ENCODE results near the gene UHRF2. TPM values are rescaled to one million over a fixed set of nuclear protein-coding genes. Genes with fewer than 3 reads are reported as not detected.
"Not testable (repeated sequence)": the region's sequence is repeated elsewhere in the genome, so short reads cannot be mapped to it uniquely, and the experiment has no call there.

The UHRF2 gene
- total RNA-seq, 1 experiment from 2014 or later = 45.2 TPM

- Histone ChIP-seq H3K79me1 (ENCODE audit: insufficient read depth, low read depth, low read length, poor library complexity, severe bottlenecking) (peaks cover 8% of the 10 kb centered on the region), H3T11ph (ENCODE audit: low read length) (no peak overlapping the region), H2BK15ac (ENCODE audit: low read depth, low read length) (no peak overlapping the region), H3K14ac (ENCODE audit: insufficient read depth, low read length) (no peak overlapping the region), H4K20me1 (ENCODE audit: control insufficient read depth, insufficient read depth, insufficient read length) (no peaks in the 10 kb centered on the region), H3K4me1 (ENCODE audit: insufficient read depth, low read length) (no peaks in the 10 kb centered on the region), H2BK5ac (ENCODE audit: insufficient read length, low read length) (no peak overlapping the region), H3K9ac (ENCODE audit: extremely low read depth, insufficient read length, low read length) (no peak overlapping the region), H3K79me2 (ENCODE audit: insufficient read depth, low read length) (peaks cover 7% of the 10 kb centered on the region; the same call in 1 of the 2 replicates), H3K4ac (ENCODE audit: low read depth, low read length) (no peak overlapping the region), H3K56ac (ENCODE audit: insufficient read length, low read depth, low read length) (no peak overlapping the region), H2BK120ac (ENCODE audit: low read depth, low read length, poor library complexity, severe bottlenecking) (no peak overlapping the region), H3K27me3 (ENCODE audit: insufficient read depth, low read length) (no peaks in the 10 kb centered on the region), H3K18ac (ENCODE audit: insufficient read length, low read depth, low read length) (no peak overlapping the region), H2AFZ (ENCODE audit: low read length) (no peak overlapping the region), H4K5ac (ENCODE audit: insufficient read length, low read depth, low read length) (no peak overlapping the region), H2AK5ac (ENCODE audit: insufficient read length, low read length) (no peak overlapping the region), H3K4me2 (ENCODE audit: insufficient read depth, insufficient read length, low read length) (no peak overlapping the region), H3K9me3 (ENCODE audit: control insufficient read depth, low read depth, low read length) (no peaks in the 10 kb centered on the region), H4K91ac (ENCODE audit: insufficient read length, low read depth, low read length) (no peak overlapping the region), H3K23ac (ENCODE audit: insufficient read length, low read depth, low read length) (no peak overlapping the region), H4K8ac (replicated peaks; ENCODE audit: insufficient read length, low read depth, low read length) (no peak overlapping the region), H2BK20ac (ENCODE audit: low read depth, low read length, poor library complexity, severe bottlenecking) (no peak overlapping the region), H3K27ac (ENCODE audit: insufficient read length, low read depth, low read length) (no peak overlapping the region), H3K23me2 (ENCODE audit: insufficient read length, low read depth, low read length, poor library complexity, severe bottlenecking) (no peaks in the 10 kb centered on the region), H2BK12ac (ENCODE audit: insufficient read length, low read depth, low read length) (no peak overlapping the region)
- H3K4me1 Mint-ChIP-seq = peaks cover 23 to 25% of the 10 kb centered on the region in 2 experiments
- TF ChIP-seq, protein P1, sequence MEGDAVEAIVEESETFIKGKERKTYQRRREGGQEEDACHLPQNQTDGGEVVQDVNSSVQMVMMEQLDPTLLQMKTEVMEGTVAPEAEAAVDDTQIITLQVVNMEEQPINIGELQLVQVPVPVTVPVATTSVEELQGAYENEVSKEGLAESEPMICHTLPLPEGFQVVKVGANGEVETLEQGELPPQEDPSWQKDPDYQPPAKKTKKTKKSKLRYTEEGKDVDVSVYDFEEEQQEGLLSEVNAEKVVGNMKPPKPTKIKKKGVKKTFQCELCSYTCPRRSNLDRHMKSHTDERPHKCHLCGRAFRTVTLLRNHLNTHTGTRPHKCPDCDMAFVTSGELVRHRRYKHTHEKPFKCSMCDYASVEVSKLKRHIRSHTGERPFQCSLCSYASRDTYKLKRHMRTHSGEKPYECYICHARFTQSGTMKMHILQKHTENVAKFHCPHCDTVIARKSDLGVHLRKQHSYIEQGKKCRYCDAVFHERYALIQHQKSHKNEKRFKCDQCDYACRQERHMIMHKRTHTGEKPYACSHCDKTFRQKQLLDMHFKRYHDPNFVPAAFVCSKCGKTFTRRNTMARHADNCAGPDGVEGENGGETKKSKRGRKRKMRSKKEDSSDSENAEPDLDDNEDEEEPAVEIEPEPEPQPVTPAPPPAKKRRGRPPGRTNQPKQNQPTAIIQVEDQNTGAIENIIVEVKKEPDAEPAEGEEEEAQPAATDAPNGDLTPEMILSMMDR (conservative IDR thresholded peaks at IDR 0.05) = no peak
- no peak overlapping the region for H3K4me3 Mint-ChIP-seq
- H3K9me3 Mint-ChIP-seq = no peaks in the 10 kb centered on the region
- no peak overlapping the region; a peak in 1 of 7 replicates for H3K27ac Mint-ChIP-seq
- H3K27me3 Mint-ChIP-seq (ENCODE audit: low read depth) = no peaks in the 10 kb centered on the region
- WGBS (ENCODE audit: extremely low coverage, insufficient read length, low lambda C conversion rate) = no CpG with 5 or more reads among the region's 5 CpGs
- DNase-seq = no peak
- peaks cover 5 to 12% (median 7%) of the 10 kb centered on the region in 3 experiments; a peak in 5 of 7 replicates for H3K36me3 Mint-ChIP-seq (ENCODE audit: insufficient read depth in 1 of 3, low read depth in 3 of 3)
Measured at GRCh38 chr9:6450641-6451375, 37.8 kb downstream of the UHRF2 start.

DNA sequence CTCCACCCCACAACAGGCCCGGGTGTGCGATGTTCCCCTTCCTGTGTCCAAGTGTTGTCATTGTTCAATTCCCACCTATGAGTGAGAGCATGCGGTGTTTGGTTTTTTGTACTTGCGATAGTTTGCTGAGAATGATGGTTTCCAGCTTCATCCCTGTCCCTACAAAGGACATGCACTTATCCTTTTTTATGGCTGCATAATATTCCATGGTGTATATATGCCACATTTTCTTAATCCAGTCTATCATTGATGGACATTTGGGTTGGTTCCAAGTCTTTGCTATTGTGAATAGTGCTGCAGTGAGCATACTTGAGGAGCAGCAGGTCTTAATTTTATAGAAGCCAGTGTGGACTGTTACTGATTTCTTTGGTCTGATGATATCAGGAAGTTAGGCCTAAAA is 42.3 kb downstream of the UHRF2 start:
- not testable (repeated sequence) for H3K56ac ChIP-seq (ENCODE audit: insufficient read length, low read depth, low read length); H3K4me1 ChIP-seq (ENCODE audit: insufficient read depth, low read length); H3K4me1 Mint-ChIP-seq; H3K23me2 ChIP-seq (ENCODE audit: insufficient read length, low read depth, low read length, poor library complexity, severe bottlenecking); H3K9me3 ChIP-seq (ENCODE audit: control insufficient read depth, low read depth, low read length); H3K23ac ChIP-seq (ENCODE audit: insufficient read length, low read depth, low read length); H3K9me3 Mint-ChIP-seq; H3K9ac ChIP-seq (ENCODE audit: extremely low read depth, insufficient read length, low read length); H3K4me2 ChIP-seq (ENCODE audit: insufficient read depth, insufficient read length, low read length); H3K27me3 Mint-ChIP-seq (ENCODE audit: low read depth); H4K5ac ChIP-seq (ENCODE audit: insufficient read length, low read depth, low read length); H4K91ac ChIP-seq (ENCODE audit: insufficient read length, low read depth, low read length); H3K4ac ChIP-seq (ENCODE audit: low read depth, low read length); H2BK120ac ChIP-seq (ENCODE audit: low read depth, low read length, poor library complexity, severe bottlenecking); H3K27ac Mint-ChIP-seq; H3K79me1 ChIP-seq (ENCODE audit: insufficient read depth, low read depth, low read length, poor library complexity, severe bottlenecking); H3K14ac ChIP-seq (ENCODE audit: insufficient read depth, low read length); H4K8ac ChIP-seq (replicated peaks; ENCODE audit: insufficient read length, low read depth, low read length); H3K27me3 ChIP-seq (ENCODE audit: insufficient read depth, low read length); H3T11ph ChIP-seq (ENCODE audit: low read length); H2AFZ ChIP-seq (ENCODE audit: low read length); H3K27ac ChIP-seq (ENCODE audit: insufficient read length, low read depth, low read length); H2BK20ac ChIP-seq (ENCODE audit: low read depth, low read length, poor library complexity, severe bottlenecking); H3K4me3 Mint-ChIP-seq; H2BK12ac ChIP-seq (ENCODE audit: insufficient read length, low read depth, low read length); DNase-seq; H3K18ac ChIP-seq (ENCODE audit: insufficient read length, low read depth, low read length); H3K79me2 ChIP-seq (ENCODE audit: insufficient read depth, low read length); H4K20me1 ChIP-seq (ENCODE audit: control insufficient read depth, insufficient read depth, insufficient read length); H2BK5ac ChIP-seq (ENCODE audit: insufficient read length, low read length); H2AK5ac ChIP-seq (ENCODE audit: insufficient read length, low read length); H2BK15ac ChIP-seq (ENCODE audit: low read depth, low read length)
- peaks cover 18 to 23% (median 20%) of the 10 kb centered on the region in 3 experiments for H3K36me3 Mint-ChIP-seq (ENCODE audit: insufficient read depth in 1 of 3, low read depth in 3 of 3)
- WGBS (ENCODE audit: extremely low coverage, insufficient read length, low lambda C conversion rate) = no CpG with 5 or more reads among the region's 4 CpGs
